Activated CD8-positive, alpha-beta memory T cell treated with anti-CD3 and anti-CD28 coated beads for 4 hours (primary cell): ENCODE results near the gene NAA60.
"Not testable (repeated sequence)": the region's sequence is repeated elsewhere in the genome, so short reads cannot be mapped to it uniquely, and the experiment has no call there.

Experiments used
- DNase-seq, 2 donors: peaks; one replicate each; pipeline ENCODE4 v3.0.0-alpha.2; 2020; ENCODE audit warnings: low read depth in 2 of 2

The NAA60 gene

GRCh38 chr16:3482659-3483241, 39.3 kb downstream of the NAA60 start:
- DNase-seq, result no peak

GRCh38 chr16:3484318-3485096, 41.0 kb downstream of the NAA60 start:
- DNase-seq, result no peak

- no peak for DNase-seq
Observed at GRCh38 chr16:3485097-3485745, 41.7 kb downstream of the NAA60 start.

GRCh38 chr16:3485821-3486505, 42.5 kb downstream of the NAA60 start:
- no peak for DNase-seq

GRCh38 chr16:3486506-3487215, 43.2 kb downstream of the NAA60 start:
- DNase-seq, result no peak

- DNase-seq, result no peak
Observed at GRCh38 chr16:3487521-3488410, 44.3 kb downstream of the NAA60 start.

GRCh38 chr16:3488801-3489200, 45.3 kb downstream of the NAA60 start:
- DNase-seq, result no peak

GRCh38 chr16:3490911-3491629, 47.6 kb downstream of the NAA60 start:
- DNase-seq, result no peak

GRCh38 chr16:3492356-3492755, 48.9 kb downstream of the NAA60 start:
- DNase-seq, result no peak

- DNase-seq, result no peak
Observed at GRCh38 chr16:3494386-3494973, 51.0 kb downstream of the NAA60 start.

- no peak for DNase-seq
Observed at GRCh38 chr16:3495176-3495575, 51.7 kb downstream of the NAA60 start, which contains the start of gene C16orf90. Gene C16orf90, minus strand, starts transcription at chr16:3495489. Its CDS starts 68 bp downstream, at chr16:3495421.

- DNase-seq, result no peak
Observed at GRCh38 chr16:3496386-3496785, 52.9 kb downstream of the NAA60 start.

- no peak for DNase-seq
Observed at GRCh38 chr16:3497771-3498170, 54.3 kb downstream of the NAA60 start.

- DNase-seq, result no peak
Observed at GRCh38 chr16:3498988-3499387, 55.5 kb downstream of the NAA60 start.

- DNase-seq, result not testable (repeated sequence)
Observed at GRCh38 chr16:3501412-3501761, 57.9 kb downstream of the NAA60 start.

- no peak for DNase-seq
Observed at GRCh38 chr16:3501783-3502400, 58.4 kb downstream of the NAA60 start.

- DNase-seq, result peak in 1 of 2 donors; percentile 39
Observed at GRCh38 chr16:3503523-3503922, 60.0 kb downstream of the NAA60 start.

- DNase-seq, result no peak
Observed at GRCh38 chr16:3508736-3509135, 65.3 kb downstream of the NAA60 start.

- peak; percentile 29 to 35 for DNase-seq
Observed at GRCh38 chr16:3509470-3509928, 66.0 kb downstream of the NAA60 start.
